ENCODE data around the gene TMPRSS11E.

The TMPRSS11E gene

DNA sequence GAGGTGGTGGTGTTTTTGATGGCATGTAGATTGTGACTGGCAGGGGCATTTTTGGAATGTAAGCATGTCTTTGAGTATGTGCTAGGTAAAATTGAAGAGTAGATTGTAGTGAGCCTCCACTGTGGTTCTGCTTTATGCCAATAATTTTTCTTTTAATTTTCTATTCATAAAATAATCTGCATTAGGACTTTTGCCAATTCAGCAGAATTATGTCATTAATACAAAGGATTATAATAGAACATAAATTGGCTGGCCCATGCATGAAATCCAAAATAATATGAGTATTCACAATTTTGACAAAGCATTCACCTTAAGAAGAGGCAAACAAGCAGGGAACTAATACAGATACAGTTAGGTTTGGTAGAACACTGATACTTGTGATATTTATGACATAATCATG lies 14.9 kb upstream of the TMPRSS11E start:
- H3K27ac ChIP-seq (ENCODE audit: low read length), result no peak overlapping the region
- TF ChIP-seq, protein P1, sequence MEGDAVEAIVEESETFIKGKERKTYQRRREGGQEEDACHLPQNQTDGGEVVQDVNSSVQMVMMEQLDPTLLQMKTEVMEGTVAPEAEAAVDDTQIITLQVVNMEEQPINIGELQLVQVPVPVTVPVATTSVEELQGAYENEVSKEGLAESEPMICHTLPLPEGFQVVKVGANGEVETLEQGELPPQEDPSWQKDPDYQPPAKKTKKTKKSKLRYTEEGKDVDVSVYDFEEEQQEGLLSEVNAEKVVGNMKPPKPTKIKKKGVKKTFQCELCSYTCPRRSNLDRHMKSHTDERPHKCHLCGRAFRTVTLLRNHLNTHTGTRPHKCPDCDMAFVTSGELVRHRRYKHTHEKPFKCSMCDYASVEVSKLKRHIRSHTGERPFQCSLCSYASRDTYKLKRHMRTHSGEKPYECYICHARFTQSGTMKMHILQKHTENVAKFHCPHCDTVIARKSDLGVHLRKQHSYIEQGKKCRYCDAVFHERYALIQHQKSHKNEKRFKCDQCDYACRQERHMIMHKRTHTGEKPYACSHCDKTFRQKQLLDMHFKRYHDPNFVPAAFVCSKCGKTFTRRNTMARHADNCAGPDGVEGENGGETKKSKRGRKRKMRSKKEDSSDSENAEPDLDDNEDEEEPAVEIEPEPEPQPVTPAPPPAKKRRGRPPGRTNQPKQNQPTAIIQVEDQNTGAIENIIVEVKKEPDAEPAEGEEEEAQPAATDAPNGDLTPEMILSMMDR (IDR thresholded peaks at IDR 0.05; ENCODE audit: low read depth, low read length), result no peak
- no peak for TF ChIP-seq EZH2phosphoT487 (IDR thresholded peaks at IDR 0.05; ENCODE audit: low read depth)
- H3K9me3 ChIP-seq (ENCODE audit: insufficient read depth, low read length), result no peaks in the 10 kb centered on the region
- H3K4me3 ChIP-seq (ENCODE audit: low read length), result no peak overlapping the region
- no peaks in the 10 kb centered on the region for H3K27me3 ChIP-seq (ENCODE audit: low read depth, low read length)
- H4K20me1 ChIP-seq (ENCODE audit: insufficient read depth, low read length), result no peaks in the 10 kb centered on the region
- no peak overlapping the region for H3K4me2 ChIP-seq (ENCODE audit: low read length)
- no peak overlapping the region for H3K9ac ChIP-seq (ENCODE audit: low read length)
- no peaks in the 10 kb centered on the region for H3K36me3 ChIP-seq (replicated peaks; ENCODE audit: low read depth, low read length)
- H2AFZ ChIP-seq (ENCODE audit: low read depth, low read length), result no peak overlapping the region
- H3K79me2 ChIP-seq (ENCODE audit: low read length), result no peaks in the 10 kb centered on the region
- no peaks in the 10 kb centered on the region for H3K4me1 ChIP-seq (ENCODE audit: low read length)

DNA sequence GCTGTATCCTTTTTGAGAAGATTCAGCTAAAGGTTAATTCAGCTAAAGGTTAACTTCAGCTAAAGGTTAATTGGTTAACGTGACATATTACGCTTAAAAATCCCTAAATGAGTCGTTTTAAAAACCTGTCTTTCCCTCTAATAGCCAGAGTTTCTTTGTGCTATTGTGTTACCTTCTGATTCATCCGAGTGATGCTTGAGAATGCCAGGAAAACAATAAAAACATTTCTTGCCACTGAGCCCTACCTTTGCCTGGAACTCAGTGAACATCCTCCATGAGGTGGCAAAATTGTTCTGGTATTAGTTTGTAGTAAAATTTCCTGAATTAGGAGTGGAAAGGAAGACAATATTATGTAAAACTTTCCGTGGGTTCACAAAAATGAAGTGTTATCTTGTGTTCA lies 13.7 kb upstream of the TMPRSS11E start:
- Histone ChIP-seq H4K20me1 (ENCODE audit: insufficient read depth, low read length) (no peaks in the 10 kb centered on the region), H3K4me3 (ENCODE audit: low read length) (no peak overlapping the region), H3K27ac (ENCODE audit: low read length) (no peak overlapping the region), H2AFZ (ENCODE audit: low read depth, low read length) (no peak overlapping the region), H3K9me3 (ENCODE audit: insufficient read depth, low read length) (no peaks in the 10 kb centered on the region), H3K9ac (ENCODE audit: low read length) (no peak overlapping the region), H3K4me1 (ENCODE audit: low read length) (no peaks in the 10 kb centered on the region), H3K79me2 (ENCODE audit: low read length) (no peaks in the 10 kb centered on the region), H3K27me3 (ENCODE audit: low read depth, low read length) (no peaks in the 10 kb centered on the region), H3K4me2 (ENCODE audit: low read length) (no peak overlapping the region), H3K36me3 (replicated peaks; ENCODE audit: low read depth, low read length) (no peaks in the 10 kb centered on the region)
- TF ChIP-seq, protein P1 (IDR thresholded peaks at IDR 0.05; ENCODE audit: low read depth, low read length), result no peak
- no peak for TF ChIP-seq EZH2phosphoT487 (IDR thresholded peaks at IDR 0.05; ENCODE audit: low read depth)

DNA sequence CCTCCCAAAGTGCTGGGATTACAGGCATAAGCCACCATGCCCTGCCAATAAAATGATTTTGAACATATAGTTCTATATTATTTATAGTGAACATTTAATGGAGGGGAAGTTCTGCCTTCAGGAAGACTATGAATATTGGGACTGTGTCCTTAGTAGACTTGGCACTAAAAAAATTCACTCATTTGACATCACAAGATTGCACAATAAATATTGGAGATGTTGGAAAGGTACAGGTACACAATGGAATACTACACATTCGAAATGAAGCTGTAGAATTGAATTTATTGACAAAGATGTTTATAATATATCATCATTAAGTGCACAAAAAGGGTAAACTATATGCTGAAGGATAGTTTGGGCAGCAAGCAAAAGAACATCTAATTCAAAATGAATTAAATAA lies 13.0 kb upstream of the TMPRSS11E start:
- H2AFZ ChIP-seq (ENCODE audit: low read depth, low read length), result no peak overlapping the region
- H3K36me3 ChIP-seq (replicated peaks; ENCODE audit: low read depth, low read length), result no peaks in the 10 kb centered on the region
- H3K79me2 ChIP-seq (ENCODE audit: low read length), result no peaks in the 10 kb centered on the region
- no peak for TF ChIP-seq EZH2phosphoT487 (IDR thresholded peaks at IDR 0.05; ENCODE audit: low read depth)
- TF ChIP-seq, protein P1 (IDR thresholded peaks at IDR 0.05; ENCODE audit: low read depth, low read length), result no peak
- H3K4me3 ChIP-seq (ENCODE audit: low read length), result no peak overlapping the region
- no peak overlapping the region for H3K27ac ChIP-seq (ENCODE audit: low read length)
- H3K9me3 ChIP-seq (ENCODE audit: insufficient read depth, low read length), result no peaks in the 10 kb centered on the region
- no peaks in the 10 kb centered on the region for H4K20me1 ChIP-seq (ENCODE audit: insufficient read depth, low read length)
- H3K9ac ChIP-seq (ENCODE audit: low read length), result no peak overlapping the region
- H3K4me1 ChIP-seq (ENCODE audit: low read length), result no peaks in the 10 kb centered on the region
- no peaks in the 10 kb centered on the region for H3K27me3 ChIP-seq (ENCODE audit: low read depth, low read length)
- H3K4me2 ChIP-seq (ENCODE audit: low read length), result no peak overlapping the region

DNA sequence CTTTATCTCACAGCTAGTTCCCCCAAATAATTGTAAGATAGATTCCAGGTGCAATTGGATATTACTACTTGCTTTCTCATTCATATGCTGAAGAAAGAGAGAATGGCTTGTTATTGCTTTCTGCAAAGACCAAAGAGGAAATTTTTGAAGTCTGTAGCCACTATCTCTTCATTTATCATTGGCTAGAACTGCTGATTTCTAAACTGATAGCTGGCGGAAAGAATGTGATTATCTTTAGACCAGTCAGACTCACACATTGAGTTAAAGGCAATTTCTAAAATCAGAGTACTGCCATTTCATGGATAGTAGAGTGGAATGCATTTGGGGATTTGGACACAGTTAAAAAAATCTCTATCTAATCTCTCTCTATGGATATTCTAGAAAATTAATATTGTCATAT lies 12.4 kb upstream of the TMPRSS11E start:
- Histone ChIP-seq H3K27ac (ENCODE audit: low read length) (no peak overlapping the region), H3K9ac (ENCODE audit: low read length) (no peak overlapping the region), H3K4me2 (ENCODE audit: low read length) (no peak overlapping the region), H4K20me1 (ENCODE audit: insufficient read depth, low read length) (no peaks in the 10 kb centered on the region), H3K79me2 (ENCODE audit: low read length) (no peaks in the 10 kb centered on the region), H3K9me3 (ENCODE audit: insufficient read depth, low read length) (no peaks in the 10 kb centered on the region), H2AFZ (ENCODE audit: low read depth, low read length) (no peak overlapping the region), H3K36me3 (replicated peaks; ENCODE audit: low read depth, low read length) (no peaks in the 10 kb centered on the region), H3K4me3 (ENCODE audit: low read length) (no peak overlapping the region), H3K27me3 (ENCODE audit: low read depth, low read length) (no peaks in the 10 kb centered on the region), H3K4me1 (ENCODE audit: low read length) (no peaks in the 10 kb centered on the region)
- TF ChIP-seq, protein P1 (IDR thresholded peaks at IDR 0.05; ENCODE audit: low read depth, low read length), result no peak
- no peak for TF ChIP-seq EZH2phosphoT487 (IDR thresholded peaks at IDR 0.05; ENCODE audit: low read depth)
